ENCODE results near the gene MTERF2. TPM values are rescaled to one million over a fixed set of nuclear protein-coding genes. Genes with fewer than 3 reads are reported as not detected.

MTERF2 gene
- total and polyA plus RNA-seq, 2 of the 13 experiments (the other 11 are each of a cell fraction or from before 2014, with no cell fraction given): 8.0 to 11.6 TPM

DNA sequence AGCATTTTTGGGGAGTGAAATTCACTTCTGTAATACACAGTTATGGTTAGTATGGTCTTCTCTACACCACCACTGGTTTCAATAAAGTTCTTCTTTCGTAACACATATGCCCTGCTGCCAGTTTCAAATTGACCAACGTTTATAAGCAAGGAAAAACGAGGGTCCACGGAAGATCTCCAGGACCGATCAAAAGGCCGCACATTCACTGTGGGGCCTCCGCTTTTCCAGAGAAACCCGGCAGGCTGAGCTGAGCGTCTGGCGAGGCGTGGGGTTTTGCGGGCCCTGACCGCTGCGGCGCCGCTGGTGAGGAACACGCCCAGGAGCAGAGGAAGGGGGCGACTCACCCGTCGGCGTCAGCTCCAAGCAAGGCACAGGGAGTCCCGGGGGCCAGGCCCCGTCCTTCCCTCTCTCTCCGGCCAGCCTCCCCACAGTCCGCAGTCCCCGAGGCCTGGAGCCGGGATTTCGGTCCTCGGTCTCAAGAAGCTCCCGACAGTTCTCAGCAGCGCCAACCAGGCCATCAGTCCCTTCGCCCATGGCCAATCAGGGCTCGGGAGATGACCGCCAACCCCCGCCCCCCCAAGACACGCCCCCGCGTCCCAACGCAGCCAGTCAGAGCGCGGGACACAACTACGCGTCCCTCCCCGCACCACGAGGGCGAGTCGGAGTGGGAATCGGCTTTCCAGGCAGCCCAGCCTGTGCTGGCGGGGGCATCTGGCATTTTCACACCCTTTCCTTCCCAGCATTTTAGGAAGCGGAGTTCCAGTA, at the start of gene MTERF2 (continued):
- TF ChIP-seq HNRNPL (IDR thresholded peaks at IDR 0.05; ENCODE audit: low read depth, low read length) (no peak), U2AF1 (optimal IDR thresholded peaks at IDR 0.05; ENCODE audit: low read depth, low read length) (peak; percentile 78), SIX1 (CRISPR knock-in tag; IDR thresholded peaks at IDR 0.05; ENCODE audit: borderline replicate concordance) (no peak), YY1 (IDR thresholded peaks at IDR 0.05; ENCODE audit: insufficient read depth, insufficient replicate concordance, low read depth, low read length) (peak; percentile 34), NPAS2 (CRISPR knock-in tag; IDR thresholded peaks at IDR 0.05; ENCODE audit: borderline replicate concordance) (no peak), ZNF570 (CRISPR knock-in tag; IDR thresholded peaks at IDR 0.05; ENCODE audit: borderline replicate concordance) (no peak), KAT8 (CRISPR knock-in tag; IDR thresholded peaks at IDR 0.05) (peak; percentile 81), NCOA2 (CRISPR knock-in tag; IDR thresholded peaks at IDR 0.05) (no peak), TAF1 (CRISPR knock-in tag; IDR thresholded peaks at IDR 0.05) (peak; percentile 80), ZNF891 (CRISPR knock-in tag; IDR thresholded peaks at IDR 0.05) (peak; percentile 82), MXI1 (IDR thresholded peaks at IDR 0.05; ENCODE audit: borderline replicate concordance, low read depth, low read length) (peak; percentile 74; the same call in 1 of the 3 replicates), MAX (IDR thresholded peaks at IDR 0.05) (peak; percentile 95), ZNF263 (CRISPR knock-in tag; IDR thresholded peaks at IDR 0.05) (peak; percentile 45; the same call in 1 of the 2 replicates)
- TF ChIP-seq, protein P1, sequence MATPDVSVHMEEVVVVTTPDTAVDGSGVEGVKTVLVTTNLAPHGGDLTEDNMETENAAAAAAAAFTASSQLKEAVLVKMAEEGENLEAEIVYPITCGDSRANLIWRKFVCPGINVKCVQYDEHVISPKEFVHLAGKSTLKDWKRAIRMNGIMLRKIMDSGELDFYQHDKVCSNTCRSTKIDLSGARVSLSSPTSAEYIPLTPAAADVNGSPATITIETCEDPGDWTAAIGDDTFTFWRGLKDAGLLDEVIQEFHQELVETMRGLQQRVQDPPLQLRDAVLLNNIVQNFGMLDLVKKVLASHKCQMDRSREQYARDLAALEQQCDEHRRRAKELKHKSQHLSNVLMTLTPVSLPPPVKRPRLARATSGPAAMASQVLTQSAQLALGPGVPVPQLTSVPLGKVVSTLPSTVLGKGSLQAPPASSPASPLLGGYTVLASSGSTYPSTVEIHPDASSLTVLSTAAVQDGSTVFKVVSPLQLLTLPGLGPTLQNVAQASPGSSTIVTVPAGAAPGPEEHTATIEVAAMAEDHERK (CRISPR knock-in tag; IDR thresholded peaks at IDR 0.05; ENCODE audit: low read depth): no peak; the same call in 1 of the 2 replicates
- TF ChIP-seq, protein P2, sequence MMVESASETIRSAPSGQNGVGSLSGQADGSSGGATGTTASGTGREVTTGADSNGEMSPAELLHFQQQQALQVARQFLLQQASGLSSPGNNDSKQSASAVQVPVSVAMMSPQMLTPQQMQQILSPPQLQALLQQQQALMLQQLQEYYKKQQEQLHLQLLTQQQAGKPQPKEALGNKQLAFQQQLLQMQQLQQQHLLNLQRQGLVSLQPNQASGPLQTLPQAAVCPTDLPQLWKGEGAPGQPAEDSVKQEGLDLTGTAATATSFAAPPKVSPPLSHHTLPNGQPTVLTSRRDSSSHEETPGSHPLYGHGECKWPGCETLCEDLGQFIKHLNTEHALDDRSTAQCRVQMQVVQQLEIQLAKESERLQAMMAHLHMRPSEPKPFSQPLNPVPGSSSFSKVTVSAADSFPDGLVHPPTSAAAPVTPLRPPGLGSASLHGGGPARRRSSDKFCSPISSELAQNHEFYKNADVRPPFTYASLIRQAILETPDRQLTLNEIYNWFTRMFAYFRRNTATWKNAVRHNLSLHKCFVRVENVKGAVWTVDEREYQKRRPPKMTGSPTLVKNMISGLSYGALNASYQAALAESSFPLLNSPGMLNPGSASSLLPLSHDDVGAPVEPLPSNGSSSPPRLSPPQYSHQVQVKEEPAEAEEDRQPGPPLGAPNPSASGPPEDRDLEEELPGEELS (CRISPR knock-in tag; IDR thresholded peaks at IDR 0.05): peak; percentile 21; the same call in 1 of the 2 replicates
- TF ChIP-seq, protein P3, sequence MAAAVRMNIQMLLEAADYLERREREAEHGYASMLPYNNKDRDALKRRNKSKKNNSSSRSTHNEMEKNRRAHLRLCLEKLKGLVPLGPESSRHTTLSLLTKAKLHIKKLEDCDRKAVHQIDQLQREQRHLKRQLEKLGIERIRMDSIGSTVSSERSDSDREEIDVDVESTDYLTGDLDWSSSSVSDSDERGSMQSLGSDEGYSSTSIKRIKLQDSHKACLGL (CRISPR knock-in tag; IDR thresholded peaks at IDR 0.05): peak; percentile 75; the same call in 1 of the 2 replicates
- TF ChIP-seq, protein P4, sequence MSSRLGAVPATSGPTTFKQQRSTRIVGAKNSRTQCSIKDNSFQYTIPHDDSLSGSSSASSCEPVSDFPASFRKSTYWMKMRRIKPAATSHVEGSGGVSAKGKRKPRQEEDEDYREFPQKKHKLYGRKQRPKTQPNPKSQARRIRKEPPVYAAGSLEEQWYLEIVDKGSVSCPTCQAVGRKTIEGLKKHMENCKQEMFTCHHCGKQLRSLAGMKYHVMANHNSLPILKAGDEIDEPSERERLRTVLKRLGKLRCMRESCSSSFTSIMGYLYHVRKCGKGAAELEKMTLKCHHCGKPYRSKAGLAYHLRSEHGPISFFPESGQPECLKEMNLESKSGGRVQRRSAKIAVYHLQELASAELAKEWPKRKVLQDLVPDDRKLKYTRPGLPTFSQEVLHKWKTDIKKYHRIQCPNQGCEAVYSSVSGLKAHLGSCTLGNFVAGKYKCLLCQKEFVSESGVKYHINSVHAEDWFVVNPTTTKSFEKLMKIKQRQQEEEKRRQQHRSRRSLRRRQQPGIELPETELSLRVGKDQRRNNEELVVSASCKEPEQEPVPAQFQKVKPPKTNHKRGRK (CRISPR knock-in tag; IDR thresholded peaks at IDR 0.05): no peak
- TF ChIP-seq, protein P5, sequence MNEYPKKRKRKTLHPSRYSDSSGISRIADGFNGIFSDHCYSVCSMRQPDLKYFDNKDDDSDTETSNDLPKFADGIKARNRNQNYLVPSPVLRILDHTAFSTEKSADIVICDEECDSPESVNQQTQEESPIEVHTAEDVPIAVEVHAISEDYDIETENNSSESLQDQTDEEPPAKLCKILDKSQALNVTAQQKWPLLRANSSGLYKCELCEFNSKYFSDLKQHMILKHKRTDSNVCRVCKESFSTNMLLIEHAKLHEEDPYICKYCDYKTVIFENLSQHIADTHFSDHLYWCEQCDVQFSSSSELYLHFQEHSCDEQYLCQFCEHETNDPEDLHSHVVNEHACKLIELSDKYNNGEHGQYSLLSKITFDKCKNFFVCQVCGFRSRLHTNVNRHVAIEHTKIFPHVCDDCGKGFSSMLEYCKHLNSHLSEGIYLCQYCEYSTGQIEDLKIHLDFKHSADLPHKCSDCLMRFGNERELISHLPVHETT (CRISPR knock-in tag; conservative IDR thresholded peaks at IDR 0.05): no peak
- TF ChIP-seq, protein P6, sequence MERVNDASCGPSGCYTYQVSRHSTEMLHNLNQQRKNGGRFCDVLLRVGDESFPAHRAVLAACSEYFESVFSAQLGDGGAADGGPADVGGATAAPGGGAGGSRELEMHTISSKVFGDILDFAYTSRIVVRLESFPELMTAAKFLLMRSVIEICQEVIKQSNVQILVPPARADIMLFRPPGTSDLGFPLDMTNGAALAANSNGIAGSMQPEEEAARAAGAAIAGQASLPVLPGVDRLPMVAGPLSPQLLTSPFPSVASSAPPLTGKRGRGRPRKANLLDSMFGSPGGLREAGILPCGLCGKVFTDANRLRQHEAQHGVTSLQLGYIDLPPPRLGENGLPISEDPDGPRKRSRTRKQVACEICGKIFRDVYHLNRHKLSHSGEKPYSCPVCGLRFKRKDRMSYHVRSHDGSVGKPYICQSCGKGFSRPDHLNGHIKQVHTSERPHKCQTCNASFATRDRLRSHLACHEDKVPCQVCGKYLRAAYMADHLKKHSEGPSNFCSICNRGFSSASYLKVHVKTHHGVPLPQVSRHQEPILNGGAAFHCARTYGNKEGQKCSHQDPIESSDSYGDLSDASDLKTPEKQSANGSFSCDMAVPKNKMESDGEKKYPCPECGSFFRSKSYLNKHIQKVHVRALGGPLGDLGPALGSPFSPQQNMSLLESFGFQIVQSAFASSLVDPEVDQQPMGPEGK (CRISPR knock-in tag; IDR thresholded peaks at IDR 0.05): peak; percentile 75
